ENCODE measurements around the gene SUFU. TPM values are rescaled to one million over a fixed set of nuclear protein-coding genes. Genes with fewer than 3 reads are reported as not detected.

The SUFU gene
- total RNA-seq, 1 donor from 2014 or later: 9.9 TPM

GRCh38 chr10:102670065-102670670 is 166.4 kb downstream of the SUFU start:
- H3K27me3 Mint-ChIP-seq: no peaks in the 10 kb centered on the region
- H3K27ac Mint-ChIP-seq: no peak overlapping the region
- H3K4me1 Mint-ChIP-seq: peaks cover 31% of the 10 kb centered on the region
- intact Hi-C loops (cut with micrococcal nuclease): loop anchor here (5.0 kb wide), 1 partner anchor 168 kb away; the partner anchor contains the start of genes ACTR1A and SUFU
- H3K4me3 Mint-ChIP-seq: no peak overlapping the region
- no peak for DNase-seq
- no peaks in the 10 kb centered on the region for H3K36me3 Mint-ChIP-seq (ENCODE audit: low read depth)
- H3K9me3 Mint-ChIP-seq: no peaks in the 10 kb centered on the region

GRCh38 chr10:102670871-102671434 is 167.2 kb downstream of the SUFU start:
- intact Hi-C loops (cut with micrococcal nuclease): loop anchor here (5.0 kb wide), 1 partner anchor 169 kb away; the partner anchor contains the start of genes ACTR1A and SUFU
- peaks cover 36% of the 10 kb centered on the region for H3K4me1 Mint-ChIP-seq
- H3K9me3 Mint-ChIP-seq: no peaks in the 10 kb centered on the region
- H3K27ac Mint-ChIP-seq: no peak overlapping the region
- DNase-seq: no peak
- H3K36me3 Mint-ChIP-seq (ENCODE audit: low read depth): no peaks in the 10 kb centered on the region
- no peak overlapping the region for H3K4me3 Mint-ChIP-seq
- H3K27me3 Mint-ChIP-seq: no peaks in the 10 kb centered on the region

GRCh38 chr10:102673236-102673818 is 169.6 kb downstream of the SUFU start:
- Mint-ChIP-seq H3K4me1 (peaks cover 27% of the 10 kb centered on the region), H3K9me3 (no peaks in the 10 kb centered on the region), H3K36me3 (ENCODE audit: low read depth) (no peaks in the 10 kb centered on the region), H3K4me3 (peak overlapping the region; percentile 76), H3K27me3 (no peaks in the 10 kb centered on the region), H3K27ac (no peak overlapping the region)
- peak; percentile 56 for DNase-seq
- intact Hi-C loops (cut with micrococcal nuclease): loop anchor here (5.0 kb wide), 1 partner anchor 171 kb away; the partner anchor contains the start of genes ACTR1A and SUFU

DNA sequence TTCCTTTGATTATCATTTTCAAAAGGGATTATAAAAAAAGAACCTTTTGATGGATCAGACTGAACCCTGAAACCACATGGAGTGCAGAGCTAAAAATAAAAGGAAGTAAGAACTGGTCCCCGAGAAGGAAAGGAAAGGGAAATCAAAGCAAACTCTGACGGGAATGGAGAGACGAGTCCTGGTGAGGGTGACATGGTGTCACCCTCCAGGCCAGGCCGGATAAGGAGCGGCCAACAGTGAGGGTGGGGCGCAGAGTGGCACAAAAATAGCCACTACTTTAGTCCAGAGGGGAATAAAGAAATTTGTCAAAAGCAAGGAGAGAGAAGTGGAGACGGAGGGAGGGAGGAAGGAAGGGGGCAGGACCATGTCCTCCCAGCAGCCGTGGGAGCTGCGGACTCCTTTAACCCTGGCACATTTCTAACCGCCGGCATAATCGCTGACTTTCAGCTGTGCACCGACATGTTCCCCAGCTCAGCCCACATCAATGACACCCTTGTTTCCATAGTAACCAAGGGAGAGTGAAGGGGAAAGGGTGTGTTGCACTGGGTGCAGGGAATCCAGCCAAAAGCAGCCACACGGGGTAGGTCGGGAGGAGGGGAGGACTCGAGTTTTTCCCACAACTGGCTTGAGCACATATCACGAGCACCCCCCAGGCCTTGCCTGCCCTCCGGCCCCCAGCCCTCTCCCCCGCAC is 170.2 kb downstream of the SUFU start:
- peaks cover 26% of the 10 kb centered on the region for H3K4me1 Mint-ChIP-seq
- H3K36me3 Mint-ChIP-seq (ENCODE audit: low read depth): no peaks in the 10 kb centered on the region
- H3K4me3 Mint-ChIP-seq: peak overlapping the region; percentile 76
- H3K27me3 Mint-ChIP-seq: no peaks in the 10 kb centered on the region
- intact Hi-C loops (cut with micrococcal nuclease): loop anchor here (1.0 to 5.0 kb wide), 3 partner anchors 13 to 172 kb away; partner anchors contain the start of genes ACTR1A and SUFU
- H3K9me3 Mint-ChIP-seq: no peaks in the 10 kb centered on the region
- peak; percentile 94 for DNase-seq
- peak overlapping the region; percentile 75 for H3K27ac Mint-ChIP-seq

DNA sequence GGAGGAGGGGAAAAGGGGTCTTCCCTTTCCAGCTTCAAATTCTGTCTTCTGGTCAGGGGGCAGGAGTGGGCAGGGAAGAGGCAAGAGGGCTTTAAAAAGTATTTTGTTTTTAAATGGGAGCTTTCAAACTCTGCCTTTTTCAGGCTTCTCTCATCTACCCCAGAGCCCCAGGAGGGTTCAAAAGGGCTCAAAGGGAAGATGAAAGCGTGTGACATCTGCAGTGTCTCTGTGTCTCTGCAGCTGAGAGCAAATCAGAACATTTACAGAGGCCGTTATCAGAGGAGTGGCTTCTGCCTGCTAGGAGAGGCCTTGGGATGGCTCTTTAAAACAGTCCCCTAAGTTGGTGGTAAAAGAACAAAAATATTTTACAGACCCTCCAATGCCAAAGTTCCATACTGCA is 170.8 kb downstream of the SUFU start:
- Mint-ChIP-seq H3K9me3 (no peaks in the 10 kb centered on the region), H3K4me3 (peak overlapping the region; percentile 76), H3K27ac (no peak overlapping the region), H3K4me1 (peaks cover 26% of the 10 kb centered on the region), H3K27me3 (no peaks in the 10 kb centered on the region), H3K36me3 (ENCODE audit: low read depth) (no peaks in the 10 kb centered on the region)
- intact Hi-C loops (cut with micrococcal nuclease): loop anchor here (1.0 to 5.0 kb wide), 3 partner anchors 13 to 172 kb away; partner anchors contain the start of genes ACTR1A and SUFU
- peak; percentile 75 for DNase-seq

GRCh38 chr10:102675011-102675665 is 171.4 kb downstream of the SUFU start:
- H3K4me1 Mint-ChIP-seq: peaks cover 24% of the 10 kb centered on the region
- intact Hi-C loops (cut with micrococcal nuclease): loop anchor here (2.0 to 5.0 kb wide), 2 partner anchors 28 to 37 kb away; partner anchors contain the start of genes ARL3 and SFXN2
- no peaks in the 10 kb centered on the region for H3K9me3 Mint-ChIP-seq
- peak; percentile 64 for DNase-seq
- H3K27ac Mint-ChIP-seq: no peak overlapping the region
- H3K36me3 Mint-ChIP-seq (ENCODE audit: low read depth): no peaks in the 10 kb centered on the region
- H3K27me3 Mint-ChIP-seq: no peaks in the 10 kb centered on the region
- peak overlapping the region; percentile 76 for H3K4me3 Mint-ChIP-seq

DNA sequence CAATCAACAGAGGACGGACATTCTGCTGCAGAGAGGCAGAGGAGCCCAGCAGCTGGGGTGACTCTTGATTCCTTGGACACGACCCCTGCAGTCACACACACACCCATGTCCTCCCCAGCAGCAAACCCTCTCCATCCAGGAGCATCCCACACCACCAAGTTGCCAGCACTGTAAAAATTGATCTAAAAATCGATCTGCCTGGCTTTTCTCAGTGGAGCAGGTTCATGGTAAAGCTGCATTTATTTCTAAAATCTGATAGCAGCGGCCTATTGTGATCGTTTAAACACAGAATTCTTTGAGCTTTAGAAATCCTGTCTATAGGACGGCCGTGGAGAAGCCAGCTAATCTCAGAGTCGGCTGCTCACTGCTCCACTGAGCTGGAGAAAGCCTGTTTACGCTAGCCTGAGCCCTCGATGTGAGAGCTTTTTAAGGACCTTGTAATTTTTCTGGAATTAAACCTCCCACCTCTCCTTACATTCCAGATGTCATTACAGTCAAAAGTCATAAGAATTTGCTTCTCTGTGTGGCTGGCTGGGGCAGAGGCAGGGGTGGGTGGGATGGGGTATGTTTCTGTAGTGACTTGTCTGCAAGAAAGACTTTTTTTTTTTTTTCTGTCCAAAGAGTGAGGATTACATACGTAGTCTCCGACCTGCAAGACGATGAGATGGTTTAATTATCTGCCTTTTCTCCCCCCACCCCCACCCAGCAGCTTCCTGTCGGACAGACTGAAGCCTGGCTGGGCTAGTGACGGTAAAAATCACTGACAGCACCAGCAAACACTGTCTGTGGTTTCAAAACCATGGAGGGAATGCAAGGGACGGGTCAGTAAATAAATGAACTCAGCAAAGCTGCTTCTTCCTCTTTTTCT is 172.1 kb downstream of the SUFU start:
- H3K36me3 Mint-ChIP-seq (ENCODE audit: low read depth): no peaks in the 10 kb centered on the region

GRCh38 chr10:102676534-102677315 is 173.0 kb downstream of the SUFU start:
- H3K9me3 Mint-ChIP-seq: no peaks in the 10 kb centered on the region
- no peak for DNase-seq
- peaks cover 29% of the 10 kb centered on the region for H3K4me1 Mint-ChIP-seq
- peaks cover 2% of the 10 kb centered on the region for H3K36me3 Mint-ChIP-seq (ENCODE audit: low read depth)
- H3K27me3 Mint-ChIP-seq: no peaks in the 10 kb centered on the region
- H3K4me3 Mint-ChIP-seq: no peak overlapping the region
- no peak overlapping the region for H3K27ac Mint-ChIP-seq
- intact Hi-C loops (cut with micrococcal nuclease): loop anchor here (5.0 kb wide), 1 partner anchor 36 kb away; the partner anchor contains the start of genes ARL3 and SFXN2

More for the DNA sequence above, 172.1 kb downstream of the SUFU start:
- H3K9me3 Mint-ChIP-seq: no peaks in the 10 kb centered on the region
- no peak for DNase-seq
- intact Hi-C loops (cut with micrococcal nuclease): loop anchor here (2.0 to 5.0 kb wide), 2 partner anchors 29 to 36 kb away; partner anchors contain the start of genes ARL3 and SFXN2
- H3K4me3 Mint-ChIP-seq: no peak overlapping the region
- H3K27ac Mint-ChIP-seq: peak overlapping the region; percentile 74
- H3K27me3 Mint-ChIP-seq: no peaks in the 10 kb centered on the region
- H3K4me1 Mint-ChIP-seq: peaks cover 24% of the 10 kb centered on the region

DNA sequence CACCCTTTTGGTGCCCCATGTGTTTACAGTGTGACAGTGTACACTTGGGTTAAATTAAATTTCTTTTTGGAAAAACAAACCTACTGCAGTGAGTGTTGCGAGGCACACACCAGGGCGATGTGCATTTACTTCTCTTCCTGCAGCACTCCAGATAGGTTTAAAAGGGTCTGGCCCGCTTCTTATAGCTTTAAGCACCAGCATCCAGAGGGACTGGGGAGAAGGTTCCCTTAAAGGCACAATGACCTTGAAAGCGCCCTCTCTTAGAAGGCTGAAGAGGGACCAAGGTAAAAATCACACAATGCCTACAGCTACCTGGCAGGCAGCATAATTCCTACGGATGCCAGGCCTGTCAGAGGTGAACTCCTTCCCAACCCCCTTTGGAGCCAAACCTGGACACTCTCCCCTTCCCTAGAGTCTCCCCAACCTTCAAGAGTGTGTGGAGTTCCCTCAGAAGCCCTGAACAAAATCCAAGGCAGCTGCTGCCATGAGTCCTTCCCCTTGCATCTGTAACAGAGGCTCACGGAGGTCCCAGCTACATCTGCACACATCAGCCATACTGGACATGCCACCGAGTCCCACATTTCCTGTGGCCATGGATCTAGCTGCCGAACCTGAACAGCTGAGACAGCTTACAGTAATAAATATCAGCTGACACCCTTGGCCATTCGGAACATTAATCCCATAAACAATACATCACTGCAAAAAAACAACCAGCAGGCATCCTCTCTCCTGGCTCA is 173.7 kb downstream of the SUFU start:
- Mint-ChIP-seq H3K27me3 (no peaks in the 10 kb centered on the region), H3K9me3 (no peaks in the 10 kb centered on the region), H3K4me3 (no peak overlapping the region), H3K4me1 (peaks cover 36% of the 10 kb centered on the region), H3K36me3 (ENCODE audit: low read depth) (peaks cover 2% of the 10 kb centered on the region), H3K27ac (no peak overlapping the region)
- intact Hi-C loops (cut with micrococcal nuclease): loop anchor here (5.0 kb wide), 1 partner anchor 35 kb away; the partner anchor contains the start of genes ARL3 and SFXN2
- DNase-seq: no peak

DNA sequence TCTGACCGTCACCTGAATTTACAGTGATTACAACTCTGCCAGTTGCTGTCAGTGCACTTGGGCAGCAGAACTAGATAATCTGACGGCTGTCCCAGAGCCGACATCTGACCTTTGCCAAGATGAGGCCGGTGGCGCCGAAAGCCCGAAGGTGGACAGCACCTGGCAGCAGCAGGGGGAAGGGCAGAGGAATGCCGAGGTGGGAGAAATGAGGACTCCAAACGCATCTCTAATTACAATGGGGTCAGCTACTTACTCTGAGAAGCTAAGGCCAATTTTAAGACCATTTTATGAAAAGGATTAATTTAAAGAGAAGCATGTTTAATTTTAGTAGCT is 174.3 kb downstream of the SUFU start:
- H3K36me3 Mint-ChIP-seq (ENCODE audit: low read depth): peaks cover 2% of the 10 kb centered on the region
- intact Hi-C loops (cut with micrococcal nuclease): loop anchor here (5.0 kb wide), 1 partner anchor 34 kb away; the partner anchor contains the start of genes ARL3 and SFXN2
- no peak for DNase-seq
- no peaks in the 10 kb centered on the region for H3K9me3 Mint-ChIP-seq
- H3K4me3 Mint-ChIP-seq: no peak overlapping the region
- H3K4me1 Mint-ChIP-seq: peaks cover 34% of the 10 kb centered on the region
- H3K27ac Mint-ChIP-seq: no peak overlapping the region
- H3K27me3 Mint-ChIP-seq: no peaks in the 10 kb centered on the region

DNA sequence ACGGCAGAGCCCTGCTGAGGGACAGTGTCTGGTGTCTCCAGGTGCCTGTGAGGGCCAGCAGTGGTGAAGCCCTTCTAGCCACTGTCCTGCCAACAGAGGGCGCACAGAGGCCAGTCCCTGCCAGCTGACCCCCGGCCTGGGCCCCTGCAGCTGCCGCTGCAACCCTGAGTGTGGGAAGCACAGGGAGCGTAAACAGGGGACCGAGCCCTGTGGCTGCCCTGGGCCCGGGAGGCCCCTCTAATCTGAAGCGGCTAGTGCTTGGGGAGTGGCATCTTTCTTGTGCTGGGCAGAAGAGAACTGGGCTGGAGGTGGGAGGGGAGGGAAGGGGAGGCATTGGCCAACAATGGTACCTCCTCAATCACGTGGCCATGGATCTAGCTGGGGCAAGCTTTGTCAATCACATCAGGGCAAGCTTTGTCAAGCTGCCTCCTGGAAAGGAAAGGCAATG is 175.1 kb downstream of the SUFU start:
- Mint-ChIP-seq H3K27ac (no peak overlapping the region), H3K27me3 (no peaks in the 10 kb centered on the region)

More for the DNA sequence above, 175.1 kb downstream of the SUFU start:
- H3K4me3 Mint-ChIP-seq: no peak overlapping the region
- peaks cover 8% of the 10 kb centered on the region for H3K36me3 Mint-ChIP-seq (ENCODE audit: low read depth)
- H3K4me1 Mint-ChIP-seq: peaks cover 30% of the 10 kb centered on the region
- intact Hi-C loops (cut with micrococcal nuclease): loop anchor here (5.0 kb wide), 1 partner anchor 33 kb away; the partner anchor contains the start of genes ARL3 and SFXN2
- no peaks in the 10 kb centered on the region for H3K9me3 Mint-ChIP-seq
- DNase-seq: peak; percentile 67
